Liver (tissue), 9 donors: ENCODE measurements around the gene PDK4. TPM values are rescaled to one million over a fixed set of nuclear protein-coding genes. Genes with fewer than 3 reads are reported as not detected.

Experiments used
- DNase-seq: peaks from one replicate; pipeline ENCODE4 v3.0.0-alpha.2; 2017; ENCODE audit warnings: low spot score
- H3K27ac ChIP-seq, 2 donors: one replicate each; pipeline ENCODE4 v1.7.0; 2013; ENCODE audit warnings: inconsistent platforms in 2 of 2, low read length in 2 of 2, control low read depth in 1 of 2, low read depth in 1 of 2, mild to moderate bottlenecking in 1 of 2
- H3K27me3 ChIP-seq, 4 donors: one replicate each; pipeline versions ENCODE4 v1.6.1 to v1.7.0; 2013; ENCODE audit warnings: low read length in 3 of 4, inconsistent platforms in 1 of 4, mild to moderate bottlenecking in 1 of 4, moderate library complexity in 1 of 4; ENCODE audit not compliant: control insufficient read depth in 4 of 4, insufficient read depth in 4 of 4
- H3K36me3 ChIP-seq, 4 donors: one replicate each; pipeline versions ENCODE4 v1.6.1 to v1.7.0; 2013; ENCODE audit warnings: low read length in 3 of 4, mild to moderate bottlenecking in 3 of 4, low read depth in 1 of 4, moderate library complexity in 1 of 4; ENCODE audit not compliant: control insufficient read depth in 4 of 4, insufficient read depth in 3 of 4
- H3K4me1 ChIP-seq, 4 donors: one replicate each; pipeline versions ENCODE4 v1.6.1 to v1.7.0; 2013; ENCODE audit warnings: low read length in 3 of 4, mild to moderate bottlenecking in 3 of 4, moderate library complexity in 1 of 4; ENCODE audit not compliant: control insufficient read depth in 4 of 4, insufficient read depth in 4 of 4
- H3K4me3 ChIP-seq, 3 donors: one replicate each; pipeline versions ENCODE4 v1.6.1 to v1.7.0; 2013; ENCODE audit warnings: low read length in 3 of 3, control low read depth in 1 of 3, low read depth in 1 of 3, mild to moderate bottlenecking in 1 of 3
- H3K9ac ChIP-seq, 2 donors: one replicate each; pipeline ENCODE4 v1.7.0; 2013; ENCODE audit warnings: low read length in 2 of 2, mild to moderate bottlenecking in 2 of 2, moderate library complexity in 2 of 2, control low read depth in 1 of 2, low read depth in 1 of 2
- H3K9me3 ChIP-seq, 4 donors: one replicate each; pipeline versions ENCODE4 v1.6.1 to v1.7.0; 2013; ENCODE audit warnings: low read length in 3 of 4; ENCODE audit not compliant: control insufficient read depth in 4 of 4
- CTCF ChIP-seq: fragments of 150-350 bp; IDR thresholded peaks from 2 replicates; pipeline ENCODE4 v1.5.1; 2017; ENCODE audit warnings: improper control_type of control experiment, low read depth, low read length; ENCODE audit not compliant: missing input control
- EGR1 ChIP-seq, 2 donors: IDR thresholded peaks; 2 replicates each; pipeline ENCODE4 v1.6.1; 2016 to 2018; ENCODE audit warnings: antibody characterized with exemption in 2 of 2, low read depth in 2 of 2
- GABPA ChIP-seq, 2 donors: IDR thresholded peaks in 1 of 2; conservative IDR thresholded peaks in 1 of 2; 2 replicates each; pipeline ENCODE4 v1.6.1; 2016; ENCODE audit warnings: antibody characterized with exemption in 2 of 2, mild to moderate bottlenecking in 1 of 2, moderate library complexity in 1 of 2
- HNF4A ChIP-seq, 2 donors: conservative IDR thresholded peaks; 2 replicates each; pipeline ENCODE4 v1.6.1; 2016; ENCODE audit warnings: antibody characterized with exemption in 2 of 2, mild to moderate bottlenecking in 2 of 2
- RAD21 ChIP-seq, 2 donors: IDR thresholded peaks; 2 replicates each; pipeline ENCODE4 v1.6.1; 2016; ENCODE audit warnings: antibody characterized with exemption in 2 of 2, mild to moderate bottlenecking in 2 of 2
- WGBS: extraction: QIAGEN DNeasy Blood & Tissue Kit; methylation state at CpG from one replicate; pipeline ENCODE4 v1.1.7; 2013; 5-methylcytosine and 5-hydroxymethylcytosine counted together
- polyA plus RNA-seq, 2 donors: library from polyadenylated mRNA; stranded (reverse) in 1 of 2; unstranded in 1 of 2; fragments of 200-250 nt in 1 of 2; fragments of >200 nt in 1 of 2; fragmentation: Nextera tagmentation in 1 of 2; extraction: Ambion mirVana in 1 of 2; gene quantifications; one replicate each; pipeline versions ENCODE4 v1.2.1 to v1.2.3, GENCODE V29; 2013 to 2015
- total RNA-seq, 2 donors: library from RNA; depleted of rRNA; stranded (reverse); fragments of >200 nt; gene quantifications; one replicate each; pipeline ENCODE4 v1.2.3, GENCODE V29; 2014
- TF ChIP-seq, protein P1 (sequence below): IDR thresholded peaks from 2 replicates; pipeline ENCODE4 v1.6.1; 2016; ENCODE audit warnings: antibody characterized with exemption, mild to moderate bottlenecking
- donor health status: healthy.
- donor health status: healthy.
- donor health status: healthy.
- donor health status: healthy.
- donor health status: healthy.

Gene PDK4
- total and polyA plus RNA-seq, 4 donors = 6.3 to 116 (median 50.0) TPM

- Histone ChIP-seq H3K9ac (no peak overlapping the region), H3K27me3 (no peaks in the 10 kb centered on the region), H3K4me3 (no peak overlapping the region), H3K27ac (no peak overlapping the region), H3K9me3 (no peaks in the 10 kb centered on the region), H3K36me3 (peaks cover 4 to 52% (median 38%) of the 10 kb centered on the region in 4 donors), H3K4me1 (peaks cover 2 to 21% (median 13%) of the 10 kb centered on the region in 4 donors)
- TF ChIP-seq GABPA (IDR thresholded peaks at IDR 0.05 in 1 of 2, conservative IDR thresholded peaks at IDR 0.05 in 1 of 2) (no peak), EGR1 (IDR thresholded peaks at IDR 0.05; ENCODE audit: low read depth in 2 of 2) (no peak), CTCF (no peak)
- TF ChIP-seq, protein P1, sequence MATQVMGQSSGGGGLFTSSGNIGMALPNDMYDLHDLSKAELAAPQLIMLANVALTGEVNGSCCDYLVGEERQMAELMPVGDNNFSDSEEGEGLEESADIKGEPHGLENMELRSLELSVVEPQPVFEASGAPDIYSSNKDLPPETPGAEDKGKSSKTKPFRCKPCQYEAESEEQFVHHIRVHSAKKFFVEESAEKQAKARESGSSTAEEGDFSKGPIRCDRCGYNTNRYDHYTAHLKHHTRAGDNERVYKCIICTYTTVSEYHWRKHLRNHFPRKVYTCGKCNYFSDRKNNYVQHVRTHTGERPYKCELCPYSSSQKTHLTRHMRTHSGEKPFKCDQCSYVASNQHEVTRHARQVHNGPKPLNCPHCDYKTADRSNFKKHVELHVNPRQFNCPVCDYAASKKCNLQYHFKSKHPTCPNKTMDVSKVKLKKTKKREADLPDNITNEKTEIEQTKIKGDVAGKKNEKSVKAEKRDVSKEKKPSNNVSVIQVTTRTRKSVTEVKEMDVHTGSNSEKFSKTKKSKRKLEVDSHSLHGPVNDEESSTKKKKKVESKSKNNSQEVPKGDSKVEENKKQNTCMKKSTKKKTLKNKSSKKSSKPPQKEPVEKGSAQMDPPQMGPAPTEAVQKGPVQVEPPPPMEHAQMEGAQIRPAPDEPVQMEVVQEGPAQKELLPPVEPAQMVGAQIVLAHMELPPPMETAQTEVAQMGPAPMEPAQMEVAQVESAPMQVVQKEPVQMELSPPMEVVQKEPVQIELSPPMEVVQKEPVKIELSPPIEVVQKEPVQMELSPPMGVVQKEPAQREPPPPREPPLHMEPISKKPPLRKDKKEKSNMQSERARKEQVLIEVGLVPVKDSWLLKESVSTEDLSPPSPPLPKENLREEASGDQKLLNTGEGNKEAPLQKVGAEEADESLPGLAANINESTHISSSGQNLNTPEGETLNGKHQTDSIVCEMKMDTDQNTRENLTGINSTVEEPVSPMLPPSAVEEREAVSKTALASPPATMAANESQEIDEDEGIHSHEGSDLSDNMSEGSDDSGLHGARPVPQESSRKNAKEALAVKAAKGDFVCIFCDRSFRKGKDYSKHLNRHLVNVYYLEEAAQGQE = no peak
- DNase-seq = no peak
- WGBS = 80% methylated on average over 1 of the region's 1 CpG
Observed at GRCh38 chr7:95584769-95585425, 11.4 kb downstream of the PDK4 start.

DNA sequence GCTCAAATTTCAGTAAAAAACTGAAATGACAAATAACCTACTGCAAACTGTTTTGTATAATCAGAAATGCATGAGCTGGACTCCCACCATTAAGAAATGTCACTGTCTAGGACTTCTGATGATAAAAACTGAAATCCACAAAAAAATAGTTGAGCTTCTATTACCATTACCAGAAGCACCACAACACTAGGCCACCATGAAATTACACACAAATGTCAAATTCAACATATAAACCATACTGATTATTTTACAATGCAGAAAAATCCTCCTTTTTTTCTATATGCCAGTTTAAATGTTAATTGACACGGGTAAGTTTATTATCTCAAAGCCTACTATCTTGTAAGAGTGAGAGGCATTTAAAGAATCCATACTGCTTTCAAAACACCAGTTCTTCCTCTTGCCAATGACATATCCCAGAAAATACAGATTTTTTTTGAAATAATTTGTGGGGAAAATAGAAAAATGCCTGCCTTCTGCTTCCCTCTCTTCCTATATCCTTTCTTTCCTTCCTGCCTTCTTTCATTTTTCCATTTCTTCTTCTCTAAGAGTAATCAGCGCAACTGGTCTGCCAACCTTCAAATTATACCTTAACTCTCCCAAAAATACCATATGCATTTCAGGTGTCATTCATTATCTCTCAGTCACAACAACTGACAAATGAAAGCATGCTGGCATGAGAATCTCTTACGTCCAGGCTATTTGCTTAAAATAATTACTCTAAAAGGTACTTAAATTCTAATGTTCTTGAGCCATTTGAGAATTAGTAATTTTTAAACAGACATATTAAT, 12.3 kb downstream of the PDK4 start:
- no peak overlapping the region for H3K9ac ChIP-seq
- H3K27ac ChIP-seq = no peak overlapping the region
- no peaks in the 10 kb centered on the region for H3K9me3 ChIP-seq
- peaks cover 2 to 14% (median 6%) of the 10 kb centered on the region in 4 donors for H3K4me1 ChIP-seq
- DNase-seq = no peak
- H3K4me3 ChIP-seq = no peak overlapping the region
- TF ChIP-seq HNF4A (conservative IDR thresholded peaks at IDR 0.05) (no peak), RAD21 (IDR thresholded peaks at IDR 0.05) (no peak)
- TF ChIP-seq, protein P1 = no peak
- no peaks in the 10 kb centered on the region for H3K27me3 ChIP-seq
- H3K36me3 ChIP-seq = peaks cover 4 to 44% (median 34%) of the 10 kb centered on the region in 4 donors
- 90% methylated on average over 3 of the region's 3 CpGs for WGBS
